Mesenteric fat pad (tissue), 1 donor: ENCODE data around the gene KLRD1. TPM values are rescaled to one million over a fixed set of nuclear protein-coding genes. Genes with fewer than 3 reads are reported as not detected.
"Not testable (repeated sequence)": the region's sequence is repeated elsewhere in the genome, so short reads cannot be mapped to it uniquely, and the experiment has no call there.

Experiments used
- DNase-seq: peaks from one replicate; pipeline ENCODE4 v3.0.0-alpha.2; 2020; ENCODE audit warnings: low spot score
- total RNA-seq: library from RNA; stranded (reverse); fragmentation: NEBNext Ultra II Directional; extraction: Animal tissue kit (Norgen Biotek cat#: 25700); gene quantifications from one replicate; pipeline ENCODE4 v1.2.1, GENCODE V29; 2021
- donor health status: DM: yes; HTN: yes; CAD: no.

KLRD1 gene
- total RNA-seq, 1 donor from 2014 or later: 3.3 TPM

DNA sequence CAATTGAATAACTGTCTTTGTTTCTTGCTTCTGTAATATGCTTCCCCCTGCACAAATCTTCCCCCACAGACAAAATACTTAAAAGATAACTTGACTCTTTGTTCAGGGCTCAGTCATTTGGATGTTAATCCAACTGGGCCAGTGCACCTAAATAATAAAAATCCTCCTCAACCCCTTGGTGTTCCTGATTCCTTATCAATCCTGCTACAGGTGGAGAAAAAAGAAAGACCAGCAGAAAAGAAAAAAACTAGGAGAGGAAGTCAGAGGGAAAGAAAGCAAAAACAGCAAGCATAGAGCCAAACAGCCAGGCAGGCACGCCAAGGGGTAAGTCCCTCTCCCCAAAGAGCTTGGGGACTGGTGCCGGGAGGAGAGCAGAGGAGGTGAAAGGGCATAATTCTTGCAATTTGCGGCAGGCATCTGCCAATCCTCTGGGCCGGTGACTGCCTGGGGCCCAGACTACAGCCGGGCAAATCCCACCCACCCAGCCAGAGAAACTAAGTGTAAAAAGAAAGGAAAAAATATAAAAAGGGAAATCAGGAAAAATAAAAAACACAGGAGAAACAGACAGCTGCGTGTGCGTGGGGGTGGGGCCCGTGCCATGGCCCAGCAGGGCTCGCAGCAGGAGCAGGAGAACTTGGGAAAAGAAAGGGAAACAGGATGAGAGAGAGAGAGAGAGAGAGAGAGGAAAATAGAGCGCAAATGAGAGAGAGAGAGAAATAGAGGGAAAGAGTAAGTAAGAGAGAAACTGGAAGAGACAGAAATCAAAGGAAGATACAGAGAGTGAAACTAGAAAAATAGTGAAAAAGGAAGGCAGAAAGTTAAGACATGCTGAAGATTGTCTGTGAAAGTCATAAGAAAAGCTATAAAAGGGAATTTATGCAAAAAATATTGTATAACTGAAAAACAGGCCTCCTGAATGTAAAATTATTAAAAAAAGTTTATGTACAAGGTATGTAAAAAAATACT lies 60.8 kb downstream of the KLRD1 start:
- DNase-seq: no peak

- DNase-seq: no peak
These were observed 62.1 kb downstream of the KLRD1 start for GRCh38 chr12:10369557-10370415.

DNA sequence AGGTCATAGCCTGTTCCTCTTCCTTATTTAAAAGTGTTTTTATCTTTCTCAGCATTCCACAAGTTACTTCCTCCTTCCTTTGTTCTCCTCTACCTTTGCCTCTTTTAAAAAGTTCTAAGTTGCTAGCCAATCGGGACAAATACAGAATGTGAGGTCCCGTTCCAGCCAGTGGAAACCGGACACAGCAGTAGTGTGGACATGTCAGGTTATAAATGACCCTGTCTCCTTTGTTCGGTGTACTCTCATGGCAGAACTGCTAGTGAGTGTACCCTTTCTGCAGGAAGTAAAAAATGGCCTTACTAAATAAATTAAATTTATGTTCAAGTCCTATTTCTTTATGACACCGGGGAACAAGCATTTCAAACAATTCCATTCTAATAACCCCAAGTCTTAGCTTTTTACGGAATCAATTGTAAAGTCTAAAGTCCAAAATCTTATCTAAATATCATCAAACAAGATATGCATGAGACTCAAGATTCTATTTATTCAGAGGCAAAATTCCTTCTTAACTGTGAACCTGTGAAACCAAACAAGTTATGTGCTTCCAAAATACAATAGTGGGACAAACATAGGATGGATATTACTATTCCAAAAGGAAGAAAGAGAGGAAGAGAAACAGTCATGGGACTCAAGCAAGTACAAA lies 64.3 kb downstream of the KLRD1 start:
- not testable (repeated sequence) for DNase-seq

DNA sequence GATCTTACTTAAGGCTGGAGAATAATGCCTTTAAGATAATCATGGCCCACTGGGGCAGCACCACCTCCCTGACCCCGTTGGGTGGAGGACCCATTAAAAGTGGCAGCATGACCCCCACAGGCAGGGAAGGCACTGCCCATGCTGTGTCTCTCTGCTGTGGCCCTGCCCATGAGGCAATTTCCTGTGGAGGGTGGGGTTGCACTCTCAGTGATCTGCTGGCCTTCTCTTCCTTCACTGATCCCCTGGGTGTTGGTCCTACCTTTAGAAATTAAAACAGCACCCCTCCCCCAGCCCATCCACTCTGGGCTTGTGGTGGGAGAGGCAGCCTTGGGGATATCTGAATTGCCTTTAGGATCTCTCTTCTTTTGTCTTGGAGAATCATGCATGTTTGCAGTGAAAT lies 64.9 kb downstream of the KLRD1 start:
- no peak for DNase-seq

GRCh38 chr12:10374624-10375018 lies 67.0 kb downstream of the KLRD1 start:
- DNase-seq: no peak

DNA sequence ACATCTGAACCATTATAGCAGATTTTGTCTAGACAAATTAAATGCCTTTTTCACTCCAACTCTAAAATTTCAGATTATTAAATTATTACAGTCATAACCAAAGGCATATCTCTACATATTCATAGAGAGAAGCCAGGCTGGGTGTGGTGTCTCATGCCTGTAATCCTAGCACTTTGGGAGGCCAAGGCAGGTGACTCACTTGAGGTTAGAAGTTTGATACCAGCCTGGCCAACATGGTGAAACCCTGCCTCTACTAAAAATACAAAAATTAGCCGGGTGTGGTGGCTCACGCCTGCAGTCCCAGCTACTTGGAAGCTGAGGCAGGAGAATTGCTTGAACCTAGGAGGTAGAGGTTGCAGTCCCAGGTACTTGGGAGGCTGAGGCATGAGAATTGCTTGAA lies 71.1 kb downstream of the KLRD1 start:
- not testable (repeated sequence) for DNase-seq

Other genes with a start within 250 kb of the KLRD1 start
- 7.7 TPM for gene CLEC1A, start 208.9 kb upstream of the KLRD1 start, total RNA-seq
- 27.7 TPM for gene CLEC7A, start 177.7 kb upstream of the KLRD1 start, total RNA-seq
- gene OLR1, start 135.7 kb upstream of the KLRD1 start, total RNA-seq: 6.2 TPM
- not detected for gene TMEM52B, start 128.8 kb upstream of the KLRD1 start, total RNA-seq
- 215 TPM for gene GABARAPL1, start 95.0 kb upstream of the KLRD1 start, total RNA-seq
- 1.7 TPM for gene KLRK1, start 82.2 kb downstream of the KLRD1 start, total RNA-seq
- not detected for gene KLRC4, start 101.9 kb downstream of the KLRD1 start, total RNA-seq
- gene KLRC3, start 112.7 kb downstream of the KLRD1 start, total RNA-seq: not detected
- not detected for gene KLRC2, start 128.1 kb downstream of the KLRD1 start, total RNA-seq
- 0.80 TPM for gene KLRC1, start 145.5 kb downstream of the KLRD1 start, total RNA-seq
- 0.45 TPM for gene EIF2S3B, start 198.0 kb downstream of the KLRD1 start, total RNA-seq